NCI-H2081 (cell line): ENCODE results near the gene GNGT2.

Experiments
- DNase-seq, 2 experiments: peaks; one replicate each; lab custom pipeline; 2025; lab: John Stamatoyannopoulos, UW

Gene GNGT2

DNA sequence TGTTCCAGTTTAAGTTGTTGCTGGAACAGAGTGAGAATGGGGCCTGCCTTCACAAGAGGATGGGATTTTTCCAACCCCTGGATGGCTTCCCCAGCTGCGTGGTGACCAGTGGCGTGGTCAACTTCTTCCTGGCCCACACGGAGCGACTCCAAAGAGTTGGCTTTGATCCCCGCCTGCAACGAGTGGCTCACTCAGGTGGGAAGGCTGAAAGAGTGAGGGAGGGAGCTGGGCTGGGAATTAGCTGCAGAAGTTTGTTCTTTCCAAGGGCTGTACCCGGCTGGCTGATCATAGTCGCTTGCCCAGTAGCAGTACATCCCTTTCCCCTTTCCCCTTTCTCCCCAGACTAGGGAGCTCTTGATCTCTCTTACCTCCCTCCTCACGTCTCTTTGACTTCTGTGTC is 41.7 kb downstream of the GNGT2 start:
- DNase-seq: no peak

- DNase-seq: no peak
These were observed 45.2 kb downstream of the GNGT2 start for GRCh38 chr17:49165143-49165542.

GRCh38 chr17:49162866-49163265 is 47.5 kb downstream of the GNGT2 start:
- DNase-seq: no peak

- no peak for DNase-seq
These were observed 52.6 kb downstream of the GNGT2 start for GRCh38 chr17:49157784-49158183.

DNA sequence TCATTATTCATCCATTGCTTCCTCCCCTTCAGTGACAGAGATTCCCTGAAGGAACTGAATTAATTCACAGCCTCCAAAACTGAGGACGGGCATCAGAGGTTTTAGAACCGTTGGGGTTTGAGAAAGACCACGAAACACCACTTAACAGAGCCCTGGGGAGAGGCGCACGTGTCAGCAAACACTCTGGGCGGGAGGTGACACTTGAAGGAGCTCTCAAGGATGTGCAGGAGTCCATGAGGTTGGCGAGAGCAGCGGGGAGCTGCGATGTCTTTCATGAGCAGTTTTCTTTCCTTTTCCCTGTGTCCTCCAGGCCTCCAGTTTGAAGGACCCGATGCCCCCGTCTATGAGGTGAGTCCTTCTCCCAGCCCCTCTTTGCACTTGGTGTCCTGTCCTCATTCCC is 54.1 kb downstream of the GNGT2 start:
- no peak for DNase-seq
